Globus pallidus (tissue), 1 donor: ENCODE results near the gene CCDC88A.
"Not testable (repeated sequence)": the region's sequence is repeated elsewhere in the genome, so short reads cannot be mapped to it uniquely, and the experiment has no call there.

ENCODE experiments used
- DNase-seq: peaks from one replicate; pipeline ENCODE4 v3.0.0-alpha.2; 2015; ENCODE audit warnings: low spot score

Gene CCDC88A

DNA sequence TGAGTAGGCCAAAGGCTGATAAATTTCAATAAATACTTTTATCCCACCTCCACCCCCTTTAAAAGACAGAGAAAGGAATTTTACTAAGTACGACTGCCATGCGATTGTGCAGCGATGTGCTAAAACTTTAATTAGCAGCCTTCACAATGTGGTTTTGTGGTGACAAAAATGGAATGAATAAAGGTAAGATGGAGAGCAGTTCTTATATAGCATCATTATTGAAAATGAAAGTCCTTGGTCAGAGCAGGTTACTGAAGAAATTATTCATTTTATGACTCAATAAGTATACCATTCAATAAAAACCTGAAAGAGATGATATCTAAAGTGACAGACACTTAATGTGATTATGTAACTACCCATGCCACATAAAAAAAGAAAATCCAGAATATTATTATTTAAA lies 117.4 kb downstream of the CCDC88A start:
- DNase-seq: no peak

- DNase-seq: no peak
Observed at GRCh38 chr2:55301277-55301676, 118.4 kb downstream of the CCDC88A start.

GRCh38 chr2:55296393-55296792 lies 123.3 kb downstream of the CCDC88A start:
- DNase-seq: no peak

DNA sequence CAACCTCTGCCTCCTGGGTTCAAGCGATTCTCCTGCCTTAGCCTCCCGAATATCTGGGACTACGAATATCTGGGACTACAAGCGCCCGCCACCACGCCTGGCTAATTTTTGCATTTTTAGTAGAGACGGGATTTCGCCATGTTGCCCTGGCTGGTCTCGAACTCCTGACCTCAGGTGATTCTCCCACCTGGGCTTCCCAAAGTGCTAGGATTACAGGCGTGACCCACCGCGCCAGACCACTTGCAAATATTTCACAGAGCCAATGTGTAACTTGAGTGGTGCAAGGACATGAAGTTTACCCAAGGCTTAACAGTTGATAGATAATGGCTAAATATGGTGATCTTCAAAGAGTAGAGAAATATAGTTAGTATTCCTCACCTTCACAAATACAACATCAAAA lies 136.6 kb downstream of the CCDC88A start:
- no peak for DNase-seq

DNA sequence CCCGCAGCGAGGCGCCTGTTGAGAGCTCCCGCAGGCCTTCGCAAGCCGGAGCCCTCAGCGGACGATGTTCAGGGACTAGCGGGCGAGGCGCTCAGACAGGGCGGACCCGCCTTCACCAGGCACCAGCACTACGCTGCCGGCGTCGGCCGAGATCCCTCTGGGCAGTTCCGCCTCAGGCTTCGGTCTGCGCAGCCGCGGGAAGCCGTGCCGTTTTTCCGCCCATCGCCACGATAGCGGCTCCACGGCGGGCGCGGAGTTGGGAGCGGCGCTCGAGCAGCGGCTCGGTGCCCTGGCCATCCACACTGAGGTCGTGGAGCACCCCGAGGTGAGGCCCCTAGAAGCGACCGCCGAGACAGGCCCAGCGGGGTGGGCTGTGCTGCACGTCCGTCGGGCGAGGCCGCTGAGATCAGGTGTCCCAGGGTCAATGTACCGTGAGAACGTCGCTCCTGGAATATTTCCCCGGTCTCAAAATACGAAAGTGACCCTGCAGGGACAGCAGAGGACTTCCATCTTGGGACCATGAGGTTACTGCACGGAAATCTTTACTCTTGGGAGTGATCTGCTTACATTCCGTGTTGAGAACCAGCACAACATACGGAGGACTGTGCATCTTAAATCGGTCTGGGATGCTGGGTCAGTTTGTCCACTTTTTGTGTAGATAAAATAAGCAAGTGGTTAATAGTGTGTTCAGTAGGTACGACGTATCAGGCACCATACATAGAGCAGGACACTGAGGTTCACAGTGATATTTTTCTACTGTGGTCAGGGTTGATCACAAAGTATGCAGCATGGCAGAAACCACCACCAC lies 137.3 kb downstream of the CCDC88A start:
- DNase-seq: peak; percentile 75

GRCh38 chr2:55280851-55281546 lies 138.7 kb downstream of the CCDC88A start:
- DNase-seq: not testable (repeated sequence)

GRCh38 chr2:55279859-55280424 lies 139.7 kb downstream of the CCDC88A start:
- DNase-seq: not testable (repeated sequence)

GRCh38 chr2:55279214-55279835 lies 140.3 kb downstream of the CCDC88A start:
- DNase-seq: not testable (repeated sequence)

- DNase-seq: no peak
Observed at GRCh38 chr2:55277310-55277709, 142.3 kb downstream of the CCDC88A start.

- DNase-seq: not testable (repeated sequence)
Observed at GRCh38 chr2:55274346-55274745, 145.3 kb downstream of the CCDC88A start.

- DNase-seq: peak; percentile 11
Observed at GRCh38 chr2:55269645-55269990, 150.0 kb downstream of the CCDC88A start.

DNA sequence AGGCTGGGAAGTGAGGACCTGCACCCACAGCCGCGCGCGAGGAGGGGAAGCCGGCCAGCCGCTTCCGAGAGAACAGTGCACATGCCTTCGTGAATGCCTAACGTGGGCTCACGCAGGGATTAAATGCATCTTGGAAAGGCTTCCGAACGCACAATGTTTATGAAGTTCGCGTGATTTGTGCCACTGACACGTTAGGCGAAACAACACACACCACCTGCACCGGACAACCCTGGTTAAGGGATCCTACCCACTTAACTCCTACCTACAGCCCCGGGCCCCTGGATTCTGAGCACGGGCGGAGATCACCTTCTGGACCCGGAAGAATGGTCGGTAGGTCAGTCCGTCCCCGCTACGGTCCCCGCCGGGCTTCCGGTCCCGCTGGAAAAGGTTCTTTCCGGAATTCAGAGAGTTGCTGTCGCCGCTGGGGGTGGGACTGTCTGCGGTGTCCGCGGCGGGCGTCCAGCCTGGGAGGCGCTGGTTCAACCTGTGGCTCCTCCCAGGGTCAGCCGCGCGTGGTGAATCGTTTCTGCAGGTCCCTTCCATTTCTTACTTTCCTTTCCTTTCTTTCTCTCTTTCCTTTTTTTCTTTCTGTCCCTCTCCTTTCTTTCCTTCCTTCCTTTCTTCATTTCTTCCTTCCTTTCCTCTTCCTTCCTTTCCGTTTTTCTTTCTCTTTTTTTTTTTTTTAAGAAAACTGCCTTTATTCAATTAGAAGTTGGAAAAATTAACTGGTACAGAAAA lies 150.6 kb downstream of the CCDC88A start, which contains the start of gene MTIF2:
MTIF2 (minus strand) TSS at position 325 of the 738 bp plus-strand sequence. CDS start 5,373 bp downstream, outside the sequence.
- DNase-seq: peak; percentile 89

- DNase-seq: no peak
Observed at GRCh38 chr2:55268288-55268906, 151.3 kb downstream of the CCDC88A start.

- not testable (repeated sequence) for DNase-seq
Observed at GRCh38 chr2:55259586-55259985, 160.1 kb downstream of the CCDC88A start.

DNA sequence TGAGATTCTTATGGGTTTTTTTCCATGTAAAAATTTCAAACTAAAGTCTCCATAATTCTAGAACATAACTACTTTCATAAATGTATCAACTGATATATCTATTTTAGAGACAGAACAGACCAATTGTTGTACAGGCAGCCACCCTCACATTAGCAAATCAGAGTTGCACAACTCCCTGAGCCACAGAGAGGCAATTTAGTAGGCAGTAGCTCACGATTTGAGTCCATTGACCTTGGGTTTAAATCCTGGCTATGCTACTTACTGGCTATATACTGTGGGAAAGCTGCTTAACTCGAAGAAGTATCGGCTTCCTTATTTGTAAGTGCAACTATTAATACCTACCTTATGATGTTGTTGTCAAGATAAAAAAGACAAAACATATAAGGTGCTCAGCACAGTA lies 166.8 kb downstream of the CCDC88A start:
- DNase-seq: no peak

DNA sequence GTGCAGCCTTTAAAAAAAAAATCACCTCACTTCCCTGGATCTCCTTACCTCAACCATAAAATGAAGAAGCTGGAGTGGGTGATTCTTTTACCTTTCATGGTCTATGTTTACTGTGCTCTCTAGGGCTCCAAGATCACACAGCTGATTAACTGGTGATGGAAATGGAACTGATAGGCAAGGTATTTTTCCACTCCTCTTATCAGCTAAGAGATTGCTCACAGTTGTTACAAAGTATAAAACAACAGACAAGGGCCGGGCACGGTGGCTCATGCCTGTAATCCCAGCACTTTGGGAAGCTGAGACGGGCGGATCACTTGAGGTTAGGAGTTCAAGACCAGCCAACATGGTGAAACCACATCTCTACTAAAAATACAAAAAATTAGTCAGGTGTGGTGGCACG lies 172.6 kb downstream of the CCDC88A start:
- no peak for DNase-seq

DNA sequence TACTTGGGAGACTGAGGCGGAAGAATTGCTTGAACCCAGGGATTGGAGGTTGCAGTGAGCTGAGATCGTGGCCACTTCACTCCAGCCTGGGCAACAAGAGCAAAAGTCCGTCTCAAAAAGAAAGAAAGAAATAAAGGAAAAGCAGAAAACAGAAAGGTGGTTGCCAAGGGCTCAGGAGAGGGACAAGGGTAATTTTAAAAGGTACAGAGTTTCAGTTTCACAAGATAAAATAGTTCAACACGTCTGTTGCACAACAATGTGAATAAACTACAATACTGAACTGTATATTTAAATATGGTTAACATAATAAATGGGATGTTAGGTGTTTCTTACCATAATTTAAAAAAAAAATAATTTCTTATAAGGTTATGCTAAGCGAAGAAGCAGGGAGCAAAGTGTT lies 174.2 kb downstream of the CCDC88A start:
- no peak for DNase-seq

GRCh38 chr2:55242617-55243016 lies 177.0 kb downstream of the CCDC88A start:
- no peak for DNase-seq

GRCh38 chr2:55241582-55241981 lies 178.1 kb downstream of the CCDC88A start:
- DNase-seq: not testable (repeated sequence)

- no peak for DNase-seq
Observed at GRCh38 chr2:55239656-55240222, 179.9 kb downstream of the CCDC88A start.
